HTERT RPE-1 (cell line): ENCODE measurements around the gene PPAN.

ENCODE experiments used
- in situ Hi-C: fragments of 300-500 bp; cut with MboI; formaldehyde crosslinking; loops from 4 replicates; pipeline ENCODE4 v1.14.3; 2020; ENCODE audit warnings: low sequenced_read_pairs

The PPAN gene

DNA sequence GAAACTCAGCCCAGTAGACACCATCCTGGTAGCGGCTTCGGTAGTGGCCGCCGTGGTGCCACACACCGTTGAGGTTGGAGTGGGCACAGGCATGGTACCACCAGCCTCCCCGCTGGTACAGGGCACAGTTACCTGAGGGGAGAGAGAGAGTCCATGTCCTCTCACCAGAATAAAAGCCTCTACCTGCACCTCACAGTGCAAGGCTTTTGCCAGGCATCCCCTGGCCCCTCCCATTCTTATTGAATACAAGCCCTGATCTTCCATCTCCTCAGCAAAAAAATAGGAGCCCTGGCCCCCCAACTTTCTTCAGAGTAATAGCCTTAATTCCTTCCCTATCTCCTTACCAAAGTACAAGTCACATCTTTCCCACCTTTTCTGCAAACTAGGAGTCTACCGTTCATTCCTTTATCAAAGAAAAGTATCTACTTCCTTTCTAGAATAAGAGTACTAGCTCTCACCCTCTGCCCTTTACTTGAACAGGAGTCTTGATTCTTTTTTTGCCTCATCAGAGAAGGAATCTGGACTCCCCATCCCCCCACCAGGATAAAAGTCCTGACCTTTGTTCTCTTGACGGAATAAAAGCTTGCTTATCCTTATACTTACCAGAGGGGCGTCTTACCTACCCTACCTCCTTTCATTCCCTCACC is 13.4 kb upstream of the PPAN start:
- in situ Hi-C loops: no loop called here

DNA sequence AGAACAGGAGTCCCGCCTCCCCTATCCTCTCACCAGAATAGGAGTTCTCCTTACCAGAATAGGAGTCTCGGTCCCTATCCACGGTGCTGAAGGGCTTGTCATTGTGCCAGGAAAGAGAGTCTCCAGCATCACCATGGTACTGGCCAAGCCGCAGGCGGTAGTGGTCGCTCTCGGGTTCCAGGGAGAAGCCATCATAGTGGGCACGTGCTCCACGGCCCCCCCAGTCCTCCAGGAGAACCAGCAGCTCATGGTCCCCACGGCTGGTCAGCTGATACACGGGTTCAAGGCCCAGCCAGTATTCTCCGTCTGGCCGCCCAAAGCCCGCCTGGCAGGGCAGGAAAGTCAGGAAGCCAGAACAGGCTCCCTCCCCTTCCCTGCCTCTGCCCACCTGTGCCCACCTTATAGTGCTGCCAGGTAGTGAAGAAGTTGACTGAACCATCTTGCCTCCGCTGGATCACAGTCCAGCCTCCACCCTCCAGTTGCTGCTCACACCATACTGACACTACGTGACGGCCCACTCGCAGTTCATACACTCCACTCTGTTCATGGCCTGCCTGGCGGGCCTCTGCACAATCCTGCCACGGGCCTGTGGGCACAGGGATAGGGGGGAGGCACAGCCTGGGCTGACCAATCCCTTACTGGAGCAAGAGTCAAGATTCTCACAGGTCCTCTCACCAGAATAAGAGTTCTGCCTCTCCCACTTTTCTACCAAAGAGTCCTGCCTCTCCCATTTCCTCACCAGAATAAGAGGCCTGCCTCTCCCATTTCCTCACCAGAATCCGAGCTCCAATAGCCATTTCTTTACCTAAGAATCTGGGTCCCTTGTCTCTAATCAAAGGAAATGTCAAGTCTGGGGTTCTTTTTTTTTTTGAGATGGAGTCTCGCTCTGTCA is 12.6 kb upstream of the PPAN start:
- in situ Hi-C loops: no loop called here

DNA sequence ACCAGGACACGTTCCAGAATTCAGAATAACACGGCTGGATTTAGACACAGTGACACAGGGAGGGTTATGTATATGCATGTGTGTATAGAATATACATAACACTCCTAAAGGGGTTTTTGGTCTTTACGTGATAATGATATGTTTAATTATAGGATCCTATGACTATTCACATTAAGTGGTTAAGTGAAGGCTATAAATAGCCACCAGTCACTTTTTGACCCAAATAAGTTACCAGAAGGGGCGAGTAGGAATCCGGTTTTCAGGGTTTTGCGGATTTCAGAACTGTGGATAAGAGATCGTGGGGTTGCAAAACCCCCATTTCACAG is 10.6 kb upstream of the PPAN start:
- in situ Hi-C loops: no loop called here

DNA sequence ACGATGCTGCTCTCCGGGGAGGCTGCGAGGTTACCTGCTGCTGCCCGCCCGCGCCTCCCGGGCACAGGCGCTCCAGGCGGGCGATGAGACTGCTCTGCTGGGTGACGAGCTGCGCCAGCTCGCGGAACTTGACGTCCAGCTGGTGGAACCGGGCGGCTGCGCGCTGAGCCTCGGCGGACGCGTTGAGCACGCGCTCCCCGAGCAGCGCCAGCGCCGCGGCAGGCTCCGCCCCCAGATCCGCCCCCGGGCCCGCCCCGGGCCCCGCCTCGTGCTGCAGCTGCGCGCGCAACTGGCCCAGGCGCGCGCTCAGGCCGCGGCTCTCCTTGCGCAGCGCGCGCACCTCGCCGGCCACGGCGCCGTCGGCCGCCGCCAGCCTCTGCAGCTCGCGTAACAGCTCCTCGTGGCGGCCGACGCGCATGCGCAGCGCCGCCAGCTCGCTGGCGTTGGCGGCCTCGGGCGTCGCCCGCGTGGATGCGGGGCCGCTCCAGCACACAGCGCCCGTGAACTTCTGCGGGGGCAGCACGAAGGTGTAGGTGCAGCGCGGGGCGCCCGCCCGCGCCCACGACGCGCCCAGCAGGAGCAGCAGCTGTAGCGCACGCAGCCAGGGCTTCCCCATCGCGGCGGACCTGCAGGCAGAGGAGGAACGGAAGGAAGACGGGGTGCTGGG is 10.1 kb upstream of the PPAN start:
- in situ Hi-C loops: no loop called here

DNA sequence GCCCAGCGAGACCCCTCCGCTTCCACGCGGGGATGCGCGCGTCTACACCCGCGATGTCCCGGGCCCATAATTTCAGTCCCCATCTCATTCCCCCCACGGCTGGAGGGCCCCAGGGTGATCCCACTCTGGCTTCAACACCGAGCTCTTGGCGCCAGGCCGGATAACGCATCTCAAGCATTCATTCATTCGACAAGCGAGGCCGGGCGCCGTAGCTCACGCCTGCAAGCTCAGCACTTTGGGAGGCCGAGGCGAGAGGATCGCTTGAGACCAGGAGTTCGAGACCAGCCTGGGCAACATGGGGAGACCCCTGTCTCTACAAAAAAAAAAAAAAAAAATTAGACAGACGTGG is 9.6 kb upstream of the PPAN start:
- in situ Hi-C loops: no loop called here

DNA sequence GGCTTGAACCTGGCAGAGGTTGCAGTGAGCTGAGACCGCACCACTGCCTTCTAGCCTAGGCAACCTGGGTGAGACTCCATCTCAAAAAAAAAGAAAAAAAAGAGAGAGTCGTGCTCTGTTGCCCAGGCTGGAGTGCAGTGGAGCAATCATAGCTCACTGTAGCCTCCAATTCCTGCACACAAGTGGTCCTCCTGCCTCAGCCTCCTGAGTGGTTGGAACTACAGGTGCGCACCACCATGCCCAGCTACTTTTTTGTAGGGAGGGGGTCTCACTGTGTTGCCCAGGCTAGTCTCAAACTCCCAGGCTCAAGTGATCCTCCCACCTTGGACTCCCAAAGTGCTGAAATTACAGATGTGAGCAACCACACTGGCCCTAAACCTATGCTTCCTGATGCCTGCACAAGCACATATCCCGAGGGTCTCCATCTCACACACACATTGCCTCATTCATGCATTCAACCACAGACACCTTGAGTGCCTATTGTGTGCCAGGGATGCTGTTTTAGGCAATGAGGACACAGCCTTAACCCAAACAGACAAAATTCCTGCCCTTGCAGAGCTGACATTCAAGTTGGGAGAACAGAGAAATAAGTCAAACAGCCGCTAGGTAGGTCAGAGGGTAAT is 5.9 kb upstream of the PPAN start:
- in situ Hi-C loops: no loop called here

DNA sequence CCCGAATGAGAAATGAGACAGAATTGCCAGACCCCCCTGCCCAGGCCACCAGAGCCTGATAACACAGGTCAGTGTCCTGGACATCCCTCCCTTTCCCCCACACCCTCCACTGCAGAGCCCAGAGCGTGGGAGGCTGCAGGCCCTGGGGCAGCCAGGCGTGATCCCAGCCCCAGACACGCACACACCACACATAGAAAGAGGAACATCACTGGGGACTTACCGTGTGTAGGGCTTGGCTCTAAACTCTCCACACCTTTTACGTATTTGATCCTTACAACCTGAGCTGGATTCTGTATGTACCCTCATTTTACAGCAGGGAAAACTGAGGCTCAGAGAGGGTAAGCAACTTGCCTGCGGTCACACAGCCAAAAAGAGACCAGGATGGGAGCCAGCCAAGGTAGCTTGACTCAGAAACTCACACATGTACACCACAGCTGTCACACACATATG is 3.4 kb upstream of the PPAN start:
- in situ Hi-C loops: no loop called here

DNA sequence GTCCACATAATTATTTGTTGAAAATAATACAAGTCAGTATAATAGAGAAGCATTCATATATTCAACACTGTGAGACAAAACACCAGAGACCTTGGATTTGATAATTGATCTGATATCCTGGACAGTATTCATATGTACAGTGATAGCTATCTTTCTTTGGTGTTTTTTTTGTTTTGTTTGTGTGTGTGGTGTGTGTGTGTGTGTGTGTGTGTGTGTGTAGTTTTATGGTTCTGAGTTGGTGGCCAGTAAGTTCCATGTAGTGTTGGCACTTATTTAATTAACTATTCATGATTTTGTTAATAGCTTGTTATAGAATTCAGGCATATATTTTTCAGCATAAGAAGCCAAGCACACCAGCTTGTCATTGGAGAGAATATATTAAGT is 2.0 kb upstream of the PPAN start:
- in situ Hi-C loops: no loop called here

DNA sequence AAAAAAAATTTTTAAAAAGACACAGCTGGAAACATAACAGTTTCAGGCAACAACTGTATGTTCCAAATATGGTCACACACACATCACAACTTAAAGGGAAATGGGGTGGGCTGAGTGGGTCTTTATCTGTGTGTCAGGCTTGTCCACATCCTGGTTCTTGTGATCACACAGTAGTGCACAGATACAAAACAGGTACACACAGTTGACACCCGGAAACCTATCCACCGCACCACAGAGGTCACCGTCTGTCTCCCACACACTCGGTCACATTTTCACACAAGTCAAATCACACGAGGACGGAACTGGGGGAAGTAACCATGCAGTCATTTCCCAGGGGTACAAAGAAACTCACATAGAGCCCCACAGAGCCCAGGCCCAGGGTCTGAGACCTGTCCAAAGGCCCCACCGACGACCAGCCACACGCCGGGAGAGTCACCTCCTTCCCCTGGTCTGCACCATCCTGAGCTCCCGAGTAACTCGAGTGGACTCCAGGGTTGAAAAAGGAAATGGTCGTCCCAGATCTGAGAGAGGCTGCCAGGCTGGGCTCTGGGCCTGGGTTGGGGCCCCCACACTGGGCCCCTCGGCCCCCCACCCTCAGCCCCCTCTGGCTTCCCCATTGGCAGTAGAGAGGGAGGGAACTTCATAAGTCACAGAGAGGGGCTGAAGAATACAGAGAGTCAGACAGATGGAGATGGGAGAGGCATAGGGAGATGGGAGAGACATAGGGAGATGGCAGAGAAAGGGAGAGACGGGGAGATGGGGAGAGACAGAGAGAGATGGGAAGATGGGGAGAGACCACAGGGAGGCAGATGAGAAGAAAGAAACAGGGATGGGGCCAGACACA is 1.3 kb upstream of the PPAN start:
- in situ Hi-C loops: no loop called here

DNA sequence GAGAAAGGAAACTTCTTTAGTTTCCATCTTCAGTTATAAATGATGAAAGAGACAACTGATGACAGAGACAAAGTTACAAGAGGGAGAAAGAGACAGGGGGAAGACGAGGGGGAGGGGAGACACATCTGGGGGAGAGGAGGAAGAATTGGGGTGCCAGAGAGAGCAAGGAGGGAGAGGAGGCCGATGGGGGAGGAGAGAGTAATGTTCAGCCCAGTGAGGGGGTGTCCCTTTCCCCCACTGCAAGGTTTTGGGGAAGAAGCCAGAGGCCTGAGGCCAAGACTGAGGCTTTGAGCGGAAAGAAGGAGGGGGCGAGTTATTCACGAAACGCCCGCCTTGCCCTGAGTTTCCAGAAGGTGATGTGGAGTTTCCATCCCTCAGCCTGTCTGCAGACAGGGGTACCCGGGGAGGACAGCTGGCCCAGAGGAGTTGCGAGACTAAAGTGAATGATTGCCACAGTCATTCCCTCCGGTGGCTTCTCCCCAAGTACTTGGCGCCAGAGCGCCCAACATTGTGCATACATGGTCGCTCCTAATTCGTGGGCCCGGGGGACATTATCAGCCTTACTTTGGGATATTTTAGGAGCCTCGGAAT is 558 bp upstream of the PPAN start:
- in situ Hi-C loops: no loop called here

DNA sequence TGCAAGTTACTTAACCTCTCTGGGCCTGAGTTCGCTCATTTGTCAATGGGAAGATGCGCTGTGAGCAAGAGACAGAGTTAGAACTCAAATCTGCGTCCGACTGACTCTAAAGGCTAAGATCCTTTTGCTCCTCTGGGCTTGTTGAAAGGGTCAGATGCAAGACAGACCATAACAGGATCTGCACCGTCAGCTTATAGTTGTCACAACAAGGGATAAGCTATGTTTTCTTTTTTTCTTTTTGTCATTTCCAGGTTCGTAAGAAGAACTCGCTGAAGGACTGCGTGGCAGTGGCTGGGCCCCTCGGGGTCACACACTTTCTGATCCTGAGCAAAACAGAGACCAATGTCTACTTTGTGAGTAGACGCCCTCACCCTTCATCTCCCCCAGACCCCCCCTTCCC is 1.1 kb downstream of the PPAN start:
- in situ Hi-C loops: no loop called here

DNA sequence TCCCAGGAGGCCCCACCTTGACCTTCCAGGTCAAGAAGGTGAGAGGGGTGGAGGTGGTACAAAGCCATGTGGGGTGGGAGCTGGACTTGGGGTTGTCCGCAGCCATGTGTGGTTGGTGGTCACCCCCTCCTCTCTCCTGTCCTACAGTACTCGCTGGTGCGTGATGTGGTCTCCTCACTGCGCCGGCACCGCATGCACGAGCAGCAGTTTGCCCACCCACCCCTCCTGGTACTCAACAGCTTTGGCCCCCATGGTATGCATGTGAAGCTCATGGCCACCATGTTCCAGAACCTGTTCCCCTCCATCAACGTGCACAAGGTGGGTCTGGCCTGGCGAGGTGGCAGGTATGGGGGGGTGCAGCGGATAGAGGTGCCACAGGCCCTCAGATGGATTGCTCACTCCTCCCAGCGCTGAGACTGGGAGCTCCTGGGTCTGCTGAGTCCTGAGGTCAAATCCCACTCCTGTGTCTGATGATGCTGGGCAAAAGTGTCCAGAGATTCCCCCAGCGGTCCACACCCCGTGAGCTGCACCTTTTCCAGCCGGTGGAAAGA is 1.7 kb downstream of the PPAN start:
- in situ Hi-C loops: no loop called here

DNA sequence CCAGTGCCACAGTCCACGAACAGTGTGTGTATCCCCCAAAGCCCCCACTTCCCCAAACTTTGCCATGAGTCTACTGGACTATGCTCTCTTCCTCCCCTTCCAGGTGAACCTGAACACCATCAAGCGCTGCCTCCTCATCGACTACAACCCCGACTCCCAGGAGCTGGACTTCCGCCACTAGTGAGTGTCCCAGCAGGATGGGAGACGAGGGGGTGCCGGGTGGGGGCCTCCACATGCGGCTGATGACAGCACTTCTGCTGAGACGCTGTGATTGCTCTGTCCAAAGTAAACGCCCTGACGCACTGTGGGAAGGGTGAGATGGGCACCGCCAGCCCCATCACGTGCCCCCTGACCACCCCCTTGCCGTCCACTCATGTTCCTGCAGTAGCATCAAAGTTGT is 3.4 kb downstream of the PPAN start:
- in situ Hi-C loops: no loop called here

DNA sequence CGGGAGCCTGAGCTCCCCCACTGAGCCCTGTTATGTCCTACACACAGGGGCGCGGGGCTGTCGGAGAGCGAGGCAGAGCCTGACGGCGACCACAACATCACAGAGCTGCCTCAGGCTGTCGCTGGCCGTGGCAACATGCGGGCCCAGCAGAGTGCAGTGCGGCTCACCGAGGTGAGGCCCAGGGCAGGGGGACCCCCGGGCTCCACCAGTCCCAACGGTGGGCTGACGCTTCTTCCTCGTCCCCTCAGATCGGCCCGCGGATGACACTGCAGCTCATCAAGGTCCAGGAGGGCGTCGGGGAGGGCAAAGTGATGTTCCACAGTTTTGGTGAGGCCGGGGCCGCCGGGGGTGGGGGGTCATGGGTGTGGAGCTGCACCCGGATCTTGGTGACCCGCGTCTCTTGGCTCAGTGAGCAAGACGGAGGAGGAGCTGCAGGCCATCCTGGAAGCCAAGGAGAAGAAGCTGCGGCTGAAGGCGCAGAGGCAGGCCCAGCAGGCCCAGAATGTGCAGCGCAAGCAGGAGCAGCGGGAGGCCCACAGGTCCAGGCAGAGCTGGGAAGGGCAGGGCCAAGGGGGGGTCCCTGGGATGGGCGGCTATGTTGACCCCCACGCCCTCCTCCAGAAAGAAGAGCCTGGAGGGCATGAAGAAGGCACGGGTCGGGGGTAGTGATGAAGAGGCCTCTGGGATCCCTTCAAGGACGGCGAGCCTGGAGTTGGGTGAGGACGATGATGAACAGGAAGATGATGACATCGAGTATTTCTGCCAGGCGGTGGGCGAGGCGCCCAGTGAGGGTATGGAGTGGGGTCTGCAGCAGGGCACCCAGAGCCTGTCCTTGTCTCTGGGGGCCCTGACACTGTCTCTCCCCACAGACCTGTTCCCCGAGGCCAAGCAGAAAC is 4.2 kb downstream of the PPAN start:
- in situ Hi-C loops: no loop called here

DNA sequence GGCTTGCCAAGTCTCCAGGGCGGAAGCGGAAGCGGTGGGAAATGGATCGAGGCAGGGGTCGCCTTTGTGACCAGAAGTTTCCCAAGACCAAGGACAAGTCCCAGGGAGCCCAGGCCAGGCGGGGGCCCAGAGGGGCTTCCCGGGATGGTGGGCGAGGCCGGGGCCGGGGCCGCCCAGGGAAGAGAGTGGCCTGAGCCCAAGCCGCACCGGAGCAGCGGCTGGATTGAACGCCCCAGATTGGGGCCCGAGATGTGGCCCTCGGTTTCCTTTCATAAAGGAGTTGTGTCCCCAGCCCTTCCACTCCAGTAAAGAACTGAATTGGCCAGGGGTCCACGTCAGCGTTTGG is 4.8 kb downstream of the PPAN start:
- in situ Hi-C loops: no loop called here

DNA sequence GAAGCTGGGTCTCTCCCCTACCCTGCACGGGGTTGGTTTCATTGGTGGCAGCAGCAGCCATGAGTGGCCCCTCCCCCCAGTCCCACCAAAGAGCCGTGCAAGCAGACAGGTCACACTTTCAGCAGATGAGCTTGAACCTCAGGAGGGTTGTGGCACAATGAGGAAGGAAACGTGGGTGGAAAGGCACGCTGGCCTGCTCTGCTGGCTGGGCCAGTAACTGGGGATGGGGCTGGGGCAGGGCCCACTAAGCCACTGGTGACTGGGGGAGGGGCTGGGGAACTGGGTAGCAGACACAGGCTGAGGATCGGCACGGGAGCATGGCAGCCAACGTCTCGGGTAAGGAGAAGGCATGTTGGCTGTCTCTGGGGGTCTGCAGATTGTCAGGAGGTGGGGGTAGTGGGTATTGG is 5.2 kb downstream of the PPAN start, which contains the start of gene P2RY11:
TSS of gene P2RY11 (plus strand) at position 289 of the 407 bp plus-strand sequence. CDS start at position 318, 29 bp downstream.
- in situ Hi-C loops: no loop called here

DNA sequence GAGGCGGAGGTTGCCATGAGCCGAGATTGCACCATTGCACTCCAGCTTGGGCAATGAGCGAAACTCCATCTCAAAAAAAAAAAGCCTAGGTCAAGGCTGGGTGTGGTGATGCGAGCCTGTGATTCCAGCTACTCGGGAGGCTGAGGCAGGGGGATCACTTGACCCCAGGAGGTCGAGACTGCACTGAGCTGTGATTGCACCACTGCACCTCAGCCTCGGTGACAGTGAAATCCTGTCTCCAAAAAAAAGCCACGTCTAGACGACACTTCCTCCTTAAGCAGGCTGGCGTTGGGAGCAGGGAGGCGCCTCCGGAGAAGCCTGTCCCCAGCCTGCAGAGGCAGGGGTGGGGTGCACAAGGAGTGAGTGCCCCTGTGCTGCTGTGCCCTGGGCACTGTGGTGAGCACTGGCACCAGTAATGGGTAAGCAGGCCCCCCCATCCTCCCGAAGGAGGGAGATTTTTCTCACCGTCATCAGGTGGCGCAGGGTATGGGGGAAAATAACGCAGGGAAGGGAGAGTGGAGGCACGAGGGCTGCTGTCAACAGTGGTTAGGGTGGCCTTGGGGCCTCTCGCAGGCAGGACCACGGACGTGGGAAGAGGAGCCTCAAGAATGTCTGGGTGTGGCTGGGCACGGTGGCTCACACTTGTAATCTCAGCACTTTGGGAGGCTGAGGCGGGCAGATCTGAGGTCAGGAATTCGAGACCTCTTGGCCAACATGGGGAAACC is 6.0 kb downstream of the PPAN start:
- in situ Hi-C loops: no loop called here

DNA sequence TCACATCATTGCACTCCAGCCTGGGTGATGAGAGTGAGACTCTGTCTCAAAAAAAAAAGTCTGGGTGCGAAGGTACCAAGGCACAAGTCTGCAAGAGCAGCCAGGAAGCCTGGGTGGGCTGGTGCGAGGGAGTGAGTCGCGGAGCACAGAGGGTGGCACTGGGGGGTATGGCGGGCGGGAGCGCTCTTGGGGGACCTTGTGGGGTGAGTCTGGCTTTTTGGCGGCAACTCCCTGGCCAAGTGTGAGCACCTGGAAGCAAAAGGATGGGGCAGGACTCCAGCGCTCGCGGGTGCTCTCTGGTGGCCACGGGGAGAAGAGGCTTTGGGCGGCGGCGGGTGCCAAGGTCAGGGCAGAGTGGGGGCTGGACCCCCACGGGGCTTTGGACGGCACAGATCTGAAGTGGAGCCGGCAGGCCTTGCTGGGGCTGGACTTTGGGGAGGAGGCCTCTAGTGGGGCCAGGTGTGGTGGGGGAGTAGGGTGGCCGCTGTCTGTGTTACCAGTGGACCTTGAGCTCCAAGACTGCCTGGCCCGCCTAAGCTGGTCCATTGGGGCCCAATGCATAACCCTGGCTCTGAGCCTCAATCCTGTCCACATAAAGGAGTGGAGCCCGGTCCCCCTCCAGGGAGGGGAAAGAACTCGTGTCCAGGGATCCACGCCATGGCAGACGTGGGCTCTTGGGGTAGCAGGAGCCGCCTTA is 6.9 kb downstream of the PPAN start:
- in situ Hi-C loops: no loop called here
